Measurements from ENCODE around the gene SGPL1. TPM values are rescaled to one million over a fixed set of nuclear protein-coding genes. Genes with fewer than 3 reads are reported as not detected.

Gene SGPL1
- polyA plus RNA-seq, 1 donor from 2014 or later = 33.4 TPM

DNA sequence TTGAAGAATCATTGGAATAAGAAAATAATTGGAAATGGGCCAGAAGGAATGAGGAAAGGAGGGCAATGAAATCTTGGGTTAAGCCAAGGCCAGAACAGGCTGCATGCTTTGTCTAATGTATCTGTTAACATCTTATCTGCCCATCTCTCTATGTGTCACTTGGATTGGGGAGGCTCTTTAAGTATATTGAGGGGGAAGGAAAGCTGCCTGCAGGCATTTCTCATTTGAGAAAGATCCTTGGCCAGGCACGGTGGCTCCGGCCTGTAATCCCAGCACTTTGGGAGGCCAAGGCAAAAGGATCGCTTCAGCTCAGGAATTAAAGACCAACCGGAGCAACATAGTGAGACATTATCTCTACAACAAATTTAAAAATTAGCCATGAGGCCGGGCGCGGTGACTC is 58.3 kb downstream of the SGPL1 start:
- TF ChIP-seq RAD21 (conservative IDR thresholded peaks at IDR 0.05) (no peak), MXI1 (conservative IDR thresholded peaks at IDR 0.05; ENCODE audit: poor library complexity, severe bottlenecking) (no peak), EP300 (conservative IDR thresholded peaks at IDR 0.05; ENCODE audit: poor library complexity, severe bottlenecking) (no peak), TAF1 (IDR thresholded peaks at IDR 0.05; ENCODE audit: low read depth) (no peak), POLR2AphosphoS5 (IDR thresholded peaks at IDR 0.05) (no peak), SMC3 (conservative IDR thresholded peaks at IDR 0.05; ENCODE audit: poor library complexity) (no peak), EZH2 (IDR thresholded peaks at IDR 0.05; ENCODE audit: borderline replicate concordance, insufficient read depth, low read length, poor library complexity, severe bottlenecking) (no peak)
- TF ChIP-seq, protein P1, sequence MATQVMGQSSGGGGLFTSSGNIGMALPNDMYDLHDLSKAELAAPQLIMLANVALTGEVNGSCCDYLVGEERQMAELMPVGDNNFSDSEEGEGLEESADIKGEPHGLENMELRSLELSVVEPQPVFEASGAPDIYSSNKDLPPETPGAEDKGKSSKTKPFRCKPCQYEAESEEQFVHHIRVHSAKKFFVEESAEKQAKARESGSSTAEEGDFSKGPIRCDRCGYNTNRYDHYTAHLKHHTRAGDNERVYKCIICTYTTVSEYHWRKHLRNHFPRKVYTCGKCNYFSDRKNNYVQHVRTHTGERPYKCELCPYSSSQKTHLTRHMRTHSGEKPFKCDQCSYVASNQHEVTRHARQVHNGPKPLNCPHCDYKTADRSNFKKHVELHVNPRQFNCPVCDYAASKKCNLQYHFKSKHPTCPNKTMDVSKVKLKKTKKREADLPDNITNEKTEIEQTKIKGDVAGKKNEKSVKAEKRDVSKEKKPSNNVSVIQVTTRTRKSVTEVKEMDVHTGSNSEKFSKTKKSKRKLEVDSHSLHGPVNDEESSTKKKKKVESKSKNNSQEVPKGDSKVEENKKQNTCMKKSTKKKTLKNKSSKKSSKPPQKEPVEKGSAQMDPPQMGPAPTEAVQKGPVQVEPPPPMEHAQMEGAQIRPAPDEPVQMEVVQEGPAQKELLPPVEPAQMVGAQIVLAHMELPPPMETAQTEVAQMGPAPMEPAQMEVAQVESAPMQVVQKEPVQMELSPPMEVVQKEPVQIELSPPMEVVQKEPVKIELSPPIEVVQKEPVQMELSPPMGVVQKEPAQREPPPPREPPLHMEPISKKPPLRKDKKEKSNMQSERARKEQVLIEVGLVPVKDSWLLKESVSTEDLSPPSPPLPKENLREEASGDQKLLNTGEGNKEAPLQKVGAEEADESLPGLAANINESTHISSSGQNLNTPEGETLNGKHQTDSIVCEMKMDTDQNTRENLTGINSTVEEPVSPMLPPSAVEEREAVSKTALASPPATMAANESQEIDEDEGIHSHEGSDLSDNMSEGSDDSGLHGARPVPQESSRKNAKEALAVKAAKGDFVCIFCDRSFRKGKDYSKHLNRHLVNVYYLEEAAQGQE (IDR thresholded peaks at IDR 0.05; ENCODE audit: borderline replicate concordance) = no peak
- TF ChIP-seq, protein P2, sequence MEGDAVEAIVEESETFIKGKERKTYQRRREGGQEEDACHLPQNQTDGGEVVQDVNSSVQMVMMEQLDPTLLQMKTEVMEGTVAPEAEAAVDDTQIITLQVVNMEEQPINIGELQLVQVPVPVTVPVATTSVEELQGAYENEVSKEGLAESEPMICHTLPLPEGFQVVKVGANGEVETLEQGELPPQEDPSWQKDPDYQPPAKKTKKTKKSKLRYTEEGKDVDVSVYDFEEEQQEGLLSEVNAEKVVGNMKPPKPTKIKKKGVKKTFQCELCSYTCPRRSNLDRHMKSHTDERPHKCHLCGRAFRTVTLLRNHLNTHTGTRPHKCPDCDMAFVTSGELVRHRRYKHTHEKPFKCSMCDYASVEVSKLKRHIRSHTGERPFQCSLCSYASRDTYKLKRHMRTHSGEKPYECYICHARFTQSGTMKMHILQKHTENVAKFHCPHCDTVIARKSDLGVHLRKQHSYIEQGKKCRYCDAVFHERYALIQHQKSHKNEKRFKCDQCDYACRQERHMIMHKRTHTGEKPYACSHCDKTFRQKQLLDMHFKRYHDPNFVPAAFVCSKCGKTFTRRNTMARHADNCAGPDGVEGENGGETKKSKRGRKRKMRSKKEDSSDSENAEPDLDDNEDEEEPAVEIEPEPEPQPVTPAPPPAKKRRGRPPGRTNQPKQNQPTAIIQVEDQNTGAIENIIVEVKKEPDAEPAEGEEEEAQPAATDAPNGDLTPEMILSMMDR (IDR thresholded peaks at IDR 0.05; ENCODE audit: poor library complexity, severe bottlenecking) = no peak
- no peak overlapping the region for H2AFZ ChIP-seq (ENCODE audit: low read depth, low read length)
- H3K9me3 ChIP-seq (ENCODE audit: low read length) = no peaks in the 10 kb centered on the region
- no peak overlapping the region for H3K4me2 ChIP-seq (ENCODE audit: low read length)
- H3F3A ChIP-seq (ENCODE audit: insufficient read depth, low read length, poor library complexity, severe bottlenecking) = no peaks in the 10 kb centered on the region
- H4K20me1 ChIP-seq (ENCODE audit: insufficient read depth) = no peaks in the 10 kb centered on the region
- H3K9me2 ChIP-seq (ENCODE audit: insufficient read depth, low read length) = no peaks in the 10 kb centered on the region
- no peaks in the 10 kb centered on the region for H3K79me2 ChIP-seq (replicated peaks; ENCODE audit: insufficient read depth, low read length)
- H3K36me3 ChIP-seq (ENCODE audit: insufficient read depth, low read length) = peaks cover 10% of the 10 kb centered on the region
- no peak overlapping the region for H3K9ac ChIP-seq (ENCODE audit: low read length)
- no peaks in the 10 kb centered on the region for H3K27me3 ChIP-seq (ENCODE audit: insufficient read depth, low read depth, low read length)
- no peak overlapping the region for H3K27ac ChIP-seq (ENCODE audit: low read length)
- no peak overlapping the region for H3K4me3 ChIP-seq (ENCODE audit: low read length)

DNA sequence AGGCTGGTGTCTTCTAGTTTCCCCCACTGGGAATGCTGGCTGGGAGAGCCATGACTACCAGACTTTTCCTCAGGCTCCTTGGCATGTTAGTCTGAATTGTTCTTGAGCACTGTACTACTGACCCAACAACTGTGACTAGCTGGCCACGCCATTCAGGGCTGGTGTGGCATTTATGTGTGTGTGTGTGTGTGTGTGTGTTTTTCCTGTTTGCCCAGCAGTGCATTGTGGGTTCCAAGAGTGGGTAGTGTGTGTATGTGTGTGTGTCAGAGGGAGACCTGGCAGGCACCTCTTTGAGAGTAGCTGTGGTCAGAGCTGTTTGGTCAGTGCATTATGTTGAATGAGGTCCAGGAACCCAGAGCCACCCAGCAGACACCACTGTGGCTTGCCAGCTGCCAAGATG is 63.5 kb downstream of the SGPL1 start:
- Histone ChIP-seq H2AFZ (ENCODE audit: low read depth, low read length) (no peak overlapping the region), H3K79me2 (replicated peaks; ENCODE audit: insufficient read depth, low read length) (no peaks in the 10 kb centered on the region), H3K9me2 (ENCODE audit: insufficient read depth, low read length) (no peaks in the 10 kb centered on the region), H3K4me2 (ENCODE audit: low read length) (no peak overlapping the region), H3K4me3 (ENCODE audit: low read length) (no peak overlapping the region), H3F3A (ENCODE audit: insufficient read depth, low read length, poor library complexity, severe bottlenecking) (no peaks in the 10 kb centered on the region), H3K36me3 (ENCODE audit: insufficient read depth, low read length) (no peaks in the 10 kb centered on the region), H3K27me3 (ENCODE audit: insufficient read depth, low read depth, low read length) (no peaks in the 10 kb centered on the region), H3K9me3 (ENCODE audit: low read length) (no peaks in the 10 kb centered on the region), H3K27ac (ENCODE audit: low read length) (no peak overlapping the region), H3K9ac (ENCODE audit: low read length) (no peak overlapping the region), H4K20me1 (ENCODE audit: insufficient read depth) (no peaks in the 10 kb centered on the region)
- TF ChIP-seq, protein P1 (IDR thresholded peaks at IDR 0.05; ENCODE audit: borderline replicate concordance) = no peak
- TF ChIP-seq MXI1 (conservative IDR thresholded peaks at IDR 0.05; ENCODE audit: poor library complexity, severe bottlenecking) (no peak), POLR2AphosphoS5 (IDR thresholded peaks at IDR 0.05) (no peak), RAD21 (conservative IDR thresholded peaks at IDR 0.05) (no peak)

All from neural cell (in vitro differentiated cells).